ENCODE results near the gene NEO1.

The NEO1 gene

GRCh38 chr15:73346735-73347312 is 294.6 kb downstream of the NEO1 start:
- Histone ChIP-seq H3K9me2 (ENCODE audit: low read depth, low read length) (no peaks in the 10 kb centered on the region), H3K4me1 (ENCODE audit: insufficient read depth, low read length, severe bottlenecking) (no peaks in the 10 kb centered on the region), H4K20me1 (ENCODE audit: insufficient read depth, low read length) (no peaks in the 10 kb centered on the region), H3K36me3 (ENCODE audit: insufficient read depth, low read length) (no peaks in the 10 kb centered on the region), H3K9ac (ENCODE audit: low read length) (no peak overlapping the region), H3K27ac (ENCODE audit: low read depth, low read length, poor library complexity, severe bottlenecking) (no peak overlapping the region), H3K79me2 (ENCODE audit: insufficient read depth, low read length) (no peaks in the 10 kb centered on the region), H2AFZ (ENCODE audit: low read length) (no peak overlapping the region), H3K4me3 (ENCODE audit: low read depth, low read length, poor library complexity, severe bottlenecking) (no peak overlapping the region), H3F3A (ENCODE audit: insufficient read depth, low read length) (no peaks in the 10 kb centered on the region), H3K4me2 (ENCODE audit: low read length) (no peak overlapping the region), H3K9me3 (ENCODE audit: low read length) (peaks cover 3% of the 10 kb centered on the region; the same call in 1 of the 2 replicates), H3K27me3 (ENCODE audit: insufficient read depth, low read length) (no peaks in the 10 kb centered on the region)
- TF ChIP-seq EZH2 (IDR thresholded peaks at IDR 0.05; ENCODE audit: borderline replicate concordance, low read length), result no peak
- TF ChIP-seq, protein P1, sequence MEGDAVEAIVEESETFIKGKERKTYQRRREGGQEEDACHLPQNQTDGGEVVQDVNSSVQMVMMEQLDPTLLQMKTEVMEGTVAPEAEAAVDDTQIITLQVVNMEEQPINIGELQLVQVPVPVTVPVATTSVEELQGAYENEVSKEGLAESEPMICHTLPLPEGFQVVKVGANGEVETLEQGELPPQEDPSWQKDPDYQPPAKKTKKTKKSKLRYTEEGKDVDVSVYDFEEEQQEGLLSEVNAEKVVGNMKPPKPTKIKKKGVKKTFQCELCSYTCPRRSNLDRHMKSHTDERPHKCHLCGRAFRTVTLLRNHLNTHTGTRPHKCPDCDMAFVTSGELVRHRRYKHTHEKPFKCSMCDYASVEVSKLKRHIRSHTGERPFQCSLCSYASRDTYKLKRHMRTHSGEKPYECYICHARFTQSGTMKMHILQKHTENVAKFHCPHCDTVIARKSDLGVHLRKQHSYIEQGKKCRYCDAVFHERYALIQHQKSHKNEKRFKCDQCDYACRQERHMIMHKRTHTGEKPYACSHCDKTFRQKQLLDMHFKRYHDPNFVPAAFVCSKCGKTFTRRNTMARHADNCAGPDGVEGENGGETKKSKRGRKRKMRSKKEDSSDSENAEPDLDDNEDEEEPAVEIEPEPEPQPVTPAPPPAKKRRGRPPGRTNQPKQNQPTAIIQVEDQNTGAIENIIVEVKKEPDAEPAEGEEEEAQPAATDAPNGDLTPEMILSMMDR (IDR thresholded peaks at IDR 0.05; ENCODE audit: low read length), result no peak

DNA sequence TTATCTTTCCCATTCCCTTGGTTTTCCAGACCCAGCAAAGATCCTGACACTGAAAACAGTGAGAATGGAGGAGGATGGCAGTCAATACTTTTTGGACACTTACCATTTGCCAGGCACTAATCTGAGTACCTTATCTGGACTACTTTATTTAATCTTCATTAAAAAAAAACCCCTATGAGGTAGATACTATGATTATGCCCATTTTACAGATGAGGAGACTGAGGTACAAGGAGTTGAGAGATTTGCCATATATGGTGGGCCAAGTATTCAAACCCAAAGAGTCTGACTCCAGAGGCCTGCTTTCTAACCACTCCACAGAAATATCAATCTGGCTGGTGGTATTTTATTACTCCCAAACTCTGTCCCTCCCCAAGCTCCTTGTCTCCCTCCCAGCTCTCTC is 296.9 kb downstream of the NEO1 start:
- Histone ChIP-seq H3K4me2 (ENCODE audit: low read length) (no peak overlapping the region), H3K36me3 (ENCODE audit: insufficient read depth, low read length) (no peaks in the 10 kb centered on the region), H3K79me2 (ENCODE audit: insufficient read depth, low read length) (no peaks in the 10 kb centered on the region), H3K27ac (ENCODE audit: low read depth, low read length, poor library complexity, severe bottlenecking) (no peak overlapping the region), H3K9ac (ENCODE audit: low read length) (no peak overlapping the region), H3K9me2 (ENCODE audit: low read depth, low read length) (no peaks in the 10 kb centered on the region), H3K9me3 (ENCODE audit: low read length) (no peaks in the 10 kb centered on the region), H3K4me3 (ENCODE audit: low read depth, low read length, poor library complexity, severe bottlenecking) (no peak overlapping the region), H2AFZ (ENCODE audit: low read length) (no peak overlapping the region), H3K4me1 (ENCODE audit: insufficient read depth, low read length, severe bottlenecking) (no peaks in the 10 kb centered on the region), H3K27me3 (ENCODE audit: insufficient read depth, low read length) (no peaks in the 10 kb centered on the region), H4K20me1 (ENCODE audit: insufficient read depth, low read length) (no peaks in the 10 kb centered on the region), H3F3A (ENCODE audit: insufficient read depth, low read length) (no peaks in the 10 kb centered on the region)
- TF ChIP-seq EZH2 (IDR thresholded peaks at IDR 0.05; ENCODE audit: borderline replicate concordance, low read length), result no peak
- TF ChIP-seq, protein P1 (IDR thresholded peaks at IDR 0.05; ENCODE audit: low read length), result no peak

GRCh38 chr15:73352082-73352481 is 299.8 kb downstream of the NEO1 start:
- H3K4me1 ChIP-seq (ENCODE audit: insufficient read depth, low read length, severe bottlenecking), result no peaks in the 10 kb centered on the region
- no peak overlapping the region for H3K4me2 ChIP-seq (ENCODE audit: low read length)
- no peak overlapping the region for H3K4me3 ChIP-seq (ENCODE audit: low read depth, low read length, poor library complexity, severe bottlenecking)
- no peak overlapping the region for H3K9ac ChIP-seq (ENCODE audit: low read length)
- no peaks in the 10 kb centered on the region for H4K20me1 ChIP-seq (ENCODE audit: insufficient read depth, low read length)
- no peaks in the 10 kb centered on the region for H3K27me3 ChIP-seq (ENCODE audit: insufficient read depth, low read length)
- no peaks in the 10 kb centered on the region for H3K9me2 ChIP-seq (ENCODE audit: low read depth, low read length)
- H3K9me3 ChIP-seq (ENCODE audit: low read length), result no peaks in the 10 kb centered on the region
- H3K27ac ChIP-seq (ENCODE audit: low read depth, low read length, poor library complexity, severe bottlenecking), result no peak overlapping the region
- no peaks in the 10 kb centered on the region for H3K36me3 ChIP-seq (ENCODE audit: insufficient read depth, low read length)
- no peak overlapping the region for H2AFZ ChIP-seq (ENCODE audit: low read length)
- no peaks in the 10 kb centered on the region for H3F3A ChIP-seq (ENCODE audit: insufficient read depth, low read length)
- TF ChIP-seq, protein P1 (IDR thresholded peaks at IDR 0.05; ENCODE audit: low read length), result no peak
- no peak for TF ChIP-seq EZH2 (IDR thresholded peaks at IDR 0.05; ENCODE audit: borderline replicate concordance, low read length)
- H3K79me2 ChIP-seq (ENCODE audit: insufficient read depth, low read length), result no peaks in the 10 kb centered on the region

Data from OCI-LY1 (cell line).